Activated T-cell treated with anti-CD3 and anti-CD28 coated beads, Interleukin-2, amount 50 U/mL, for 72 hours (primary cell): ENCODE measurements around the gene HMCN1. TPM values are rescaled to one million over a fixed set of nuclear protein-coding genes. Genes with fewer than 3 reads are reported as not detected.
A peak's percentile ranks its signal among the peaks of the same experiment; 100 is the strongest.
"Not testable (repeated sequence)": the region's sequence is repeated elsewhere in the genome, so short reads cannot be mapped to it uniquely, and the experiment has no call there.

Experiments used
- ATAC-seq, 2 donors: fragments of 150-1000 bp; cut with Tn5 transposase; replicated peaks in 1 of 2; 2 replicates each; pipeline ENCODE4 v1.10.0; 2021; ENCODE audit warnings: moderate library complexity in 2 of 2, mild to moderate bottlenecking in 1 of 2
- DNase-seq, 2 donors: peaks; one replicate each; pipeline ENCODE4 v3.0.0; 2021 to 2022; ENCODE audit warnings: mixed read lengths in 1 of 2
- H3K27ac Mint-ChIP-seq: one replicate; pipeline ENCODE4 v1.8.0; 2022; ENCODE audit warnings: mild to moderate bottlenecking, moderate library complexity, mixed read lengths
- H3K27me3 Mint-ChIP-seq: one replicate; pipeline ENCODE4 v1.8.0; 2022; ENCODE audit warnings: low read depth, mixed read lengths
- H3K36me3 Mint-ChIP-seq, 2 donors: one replicate each; pipeline ENCODE4 v1.8.0; 2022; ENCODE audit warnings: mixed read lengths in 2 of 2, mild to moderate bottlenecking in 1 of 2; ENCODE audit not compliant: insufficient read depth in 2 of 2
- H3K4me1 Mint-ChIP-seq: one replicate; pipeline ENCODE4 v1.8.0; 2022; ENCODE audit warnings: low read depth, mixed read lengths
- H3K4me3 Mint-ChIP-seq, 2 donors: one replicate each; pipeline ENCODE4 v1.8.0; 2022; ENCODE audit warnings: mild to moderate bottlenecking in 2 of 2, mixed read lengths in 2 of 2, moderate library complexity in 2 of 2
- H3K9me3 Mint-ChIP-seq, 2 donors: one replicate each; pipeline ENCODE4 v1.8.0; 2022; ENCODE audit warnings: mixed read lengths in 2 of 2
- total RNA-seq, 2 donors: library from RNA; stranded (reverse); gene quantifications; one replicate each; pipeline ENCODE4 v1.2.3, GENCODE V29; 2022

HMCN1 gene
- total RNA-seq, 2 donors from 2014 or later, result 0.05 to 0.12 TPM

GRCh38 chr1:186178426-186179043, 444.3 kb downstream of the HMCN1 start:
- Mint-ChIP-seq H3K9me3 (no peaks in the 10 kb centered on the region), H3K4me1 (peaks cover 5% of the 10 kb centered on the region), H3K4me3 (no peak overlapping the region), H3K36me3 (no peaks in the 10 kb centered on the region), H3K27ac (no peak overlapping the region), H3K27me3 (peaks cover 49% of the 10 kb centered on the region)
- DNase-seq, result no peak
- no peak for ATAC-seq

- Mint-ChIP-seq H3K4me3 (no peak overlapping the region), H3K4me1 (peaks cover 12% of the 10 kb centered on the region), H3K27me3 (peaks cover 42% of the 10 kb centered on the region), H3K27ac (no peak overlapping the region), H3K9me3 (no peaks in the 10 kb centered on the region), H3K36me3 (no peaks in the 10 kb centered on the region)
- DNase-seq (no peak), ATAC-seq (no peak)
Observed at GRCh38 chr1:186179231-186179630, 445.0 kb downstream of the HMCN1 start.

- no peaks in the 10 kb centered on the region for H3K36me3 Mint-ChIP-seq
- ATAC-seq (peak; percentile 77 to 79), DNase-seq (peak; percentile 46 to 62)
- no peak overlapping the region for H3K27ac Mint-ChIP-seq
- peaks cover 27% of the 10 kb centered on the region for H3K4me1 Mint-ChIP-seq
- peak overlapping the region in 1 of 2 donors; percentile 27 for H3K4me3 Mint-ChIP-seq
- H3K9me3 Mint-ChIP-seq, result no peaks in the 10 kb centered on the region
- peaks cover 47% of the 10 kb centered on the region for H3K27me3 Mint-ChIP-seq
Observed at GRCh38 chr1:186183219-186183618, 449.0 kb downstream of the HMCN1 start.

GRCh38 chr1:186183970-186184628, 449.9 kb downstream of the HMCN1 start:
- Mint-ChIP-seq H3K36me3 (no peaks in the 10 kb centered on the region), H3K4me3 (peak overlapping the region; percentile 7 to 27), H3K9me3 (no peaks in the 10 kb centered on the region), H3K4me1 (peaks cover 31% of the 10 kb centered on the region), H3K27ac (no peak overlapping the region), H3K27me3 (peaks cover 51% of the 10 kb centered on the region)
- ATAC-seq, result no peak
- DNase-seq, result no peak

- ATAC-seq, H3K27ac Mint-ChIP-seq: not testable (repeated sequence)
- H3K27me3 Mint-ChIP-seq, result peaks cover 51% of the 10 kb centered on the region
Observed at GRCh38 chr1:186186251-186186650, 452.1 kb downstream of the HMCN1 start.

GRCh38 chr1:186187601-186188000, 453.4 kb downstream of the HMCN1 start:
- Mint-ChIP-seq H3K27ac (no peak overlapping the region), H3K4me3 (peak overlapping the region; percentile 36 to 68), H3K36me3 (no peaks in the 10 kb centered on the region), H3K4me1 (peaks cover 31% of the 10 kb centered on the region), H3K27me3 (peaks cover 52% of the 10 kb centered on the region), H3K9me3 (no peaks in the 10 kb centered on the region)
- DNase-seq (peak; percentile 3 to 27), ATAC-seq (peak; percentile 58 to 71)

More at GRCh38 chr1:186186251-186186650, 452.1 kb downstream of the HMCN1 start:
- not testable (repeated sequence) for H3K4me3 Mint-ChIP-seq, H3K9me3 Mint-ChIP-seq, H3K36me3 Mint-ChIP-seq, DNase-seq
- peaks cover 31% of the 10 kb centered on the region for H3K4me1 Mint-ChIP-seq

- no peaks in the 10 kb centered on the region for H3K36me3 Mint-ChIP-seq
- DNase-seq (peak; percentile 10 to 31), ATAC-seq (peak; percentile 87 to 88)
- peak overlapping the region; percentile 36 to 68 for H3K4me3 Mint-ChIP-seq
- H3K9me3 Mint-ChIP-seq, result no peaks in the 10 kb centered on the region
- H3K27ac Mint-ChIP-seq, result peak overlapping the region; percentile 20
- peaks cover 49% of the 10 kb centered on the region for H3K27me3 Mint-ChIP-seq
- peaks cover 30% of the 10 kb centered on the region for H3K4me1 Mint-ChIP-seq
Observed at GRCh38 chr1:186188004-186188539, 453.9 kb downstream of the HMCN1 start.

GRCh38 chr1:186188736-186189135, 454.5 kb downstream of the HMCN1 start:
- Mint-ChIP-seq H3K27me3 (peaks cover 52% of the 10 kb centered on the region), H3K27ac (no peak overlapping the region), H3K9me3 (no peaks in the 10 kb centered on the region), H3K4me3 (peak overlapping the region in 1 of 2 donors; percentile 68), H3K36me3 (no peaks in the 10 kb centered on the region), H3K4me1 (peaks cover 24% of the 10 kb centered on the region)
- no peak for DNase-seq
- ATAC-seq, result no peak

- Mint-ChIP-seq H3K27ac (no peak overlapping the region), H3K4me3 (no peak overlapping the region), H3K27me3 (peaks cover 56% of the 10 kb centered on the region), H3K9me3 (no peaks in the 10 kb centered on the region), H3K4me1 (peaks cover 20% of the 10 kb centered on the region), H3K36me3 (no peaks in the 10 kb centered on the region)
- DNase-seq (no peak), ATAC-seq (no peak)
Observed at GRCh38 chr1:186189156-186189555, 455.0 kb downstream of the HMCN1 start.

GRCh38 chr1:186191511-186191910, 457.3 kb downstream of the HMCN1 start:
- DNase-seq (no peak), ATAC-seq (no peak)
- Mint-ChIP-seq H3K9me3 (no peaks in the 10 kb centered on the region), H3K4me3 (no peak overlapping the region), H3K27me3 (peaks cover 62% of the 10 kb centered on the region), H3K4me1 (peaks cover 17% of the 10 kb centered on the region), H3K27ac (no peak overlapping the region), H3K36me3 (peaks cover 0 to 2% of the 10 kb centered on the region in 2 donors)

- no peak overlapping the region for H3K27ac Mint-ChIP-seq
- H3K36me3 Mint-ChIP-seq, result peaks cover 0 to 2% of the 10 kb centered on the region in 2 donors
- no peak for ATAC-seq
- peaks cover 53% of the 10 kb centered on the region for H3K27me3 Mint-ChIP-seq
- DNase-seq, result no peak
- H3K4me3 Mint-ChIP-seq, result no peak overlapping the region
- H3K9me3 Mint-ChIP-seq, result no peaks in the 10 kb centered on the region
- peaks cover 4% of the 10 kb centered on the region for H3K4me1 Mint-ChIP-seq
Observed at GRCh38 chr1:186193224-186193623, 459.0 kb downstream of the HMCN1 start.

GRCh38 chr1:186194107-186194756, 460.0 kb downstream of the HMCN1 start:
- no peaks in the 10 kb centered on the region for H3K4me1 Mint-ChIP-seq
- DNase-seq, result no peak
- no peaks in the 10 kb centered on the region for H3K9me3 Mint-ChIP-seq
- no peak overlapping the region for H3K4me3 Mint-ChIP-seq
- no peak for ATAC-seq
- H3K36me3 Mint-ChIP-seq, result peaks cover 0 to 2% of the 10 kb centered on the region in 2 donors
- H3K27ac Mint-ChIP-seq, result no peak overlapping the region
- peaks cover 51% of the 10 kb centered on the region for H3K27me3 Mint-ChIP-seq

- DNase-seq, result no peak
- peaks cover 49% of the 10 kb centered on the region for H3K27me3 Mint-ChIP-seq
- H3K4me3 Mint-ChIP-seq, result no peak overlapping the region
- no peak overlapping the region for H3K27ac Mint-ChIP-seq
- no peak for ATAC-seq
- no peaks in the 10 kb centered on the region for H3K4me1 Mint-ChIP-seq
- H3K36me3 Mint-ChIP-seq, result peaks cover 0 to 2% of the 10 kb centered on the region in 2 donors
- H3K9me3 Mint-ChIP-seq, result no peaks in the 10 kb centered on the region
Observed at GRCh38 chr1:186195377-186195931, 461.3 kb downstream of the HMCN1 start.
